Endothelial cell of umbilical vein (primary cell): ENCODE data around the gene RRP8. TPM values are rescaled to one million over a fixed set of nuclear protein-coding genes. Genes with fewer than 3 reads are reported as not detected.

ENCODE experiments used
- BruUV-seq: library from RNA; stranded (reverse); fragments of 400-500 nt; replicated peaks from 2 replicates; lab custom pipeline; 2021; lab: Mats Ljungman, UMichigan
- CTCF ChIA-PET: fragments of 300-600, 350-600 bp; sonication (Branson Sonifier 250); formaldehyde crosslinking; loops from one replicate; lab custom pipeline; 2021; ENCODE audit warnings: antibody characterized with exemption, inconsistent platforms; lab: Charles Lee
- POLR2A ChIA-PET: fragments of 300-600, 350-600 bp; sonication (Branson Sonifier 250); formaldehyde crosslinking; loops from one replicate; lab custom pipeline; 2021; ENCODE audit warnings: antibody characterized with exemption, inconsistent platforms; lab: Charles Lee
- DNase-seq: peaks from one replicate; pipeline ENCODE4 v3.0.0-alpha.2; 2011; ENCODE audit warnings: low read depth, low spot score
- FAIRE-seq: peaks from 2 replicates; lab custom pipeline; 2011; peaks lifted over from hg19 to GRCh38; lab: Jason Lieb, UNC
- H2AFZ ChIP-seq: 2 replicates; pipeline ENCODE4 v1.6.0; 2012; ENCODE audit warnings: low read depth, low read length, control low read depth, inconsistent platforms
- H3K27ac ChIP-seq: 2 replicates; pipeline ENCODE4 v1.5.1; 2011; ENCODE audit warnings: low read depth, mild to moderate bottlenecking, control low read depth, low read length, moderate library complexity; ENCODE audit not compliant: insufficient read depth
- H3K27me3 ChIP-seq, 2 experiments: 2 replicates each; pipeline versions ENCODE4 v1.6.0 to v1.6.1; 2011; ENCODE audit warnings: low read length in 2 of 2, mixed read lengths in 1 of 2; ENCODE audit not compliant: control insufficient read depth in 2 of 2, insufficient read depth in 2 of 2
- H3K36me3 ChIP-seq, 2 experiments: 2 replicates in 1 of 2; 3 replicates in 1 of 2; pipeline ENCODE4 v1.5.1; 2011; ENCODE audit warnings: low read length in 2 of 2, mild to moderate bottlenecking in 1 of 2, moderate library complexity in 1 of 2; ENCODE audit not compliant: control insufficient read depth in 2 of 2, insufficient read depth in 2 of 2; ENCODE audit errors: extremely low read depth in 1 of 2
- H3K4me1 ChIP-seq: 3 replicates; pipeline ENCODE4 v1.5.1; 2011; ENCODE audit warnings: mild to moderate bottlenecking, low read length; ENCODE audit not compliant: control insufficient read depth, insufficient read depth; ENCODE audit errors: extremely low read depth
- H3K4me2 ChIP-seq: 2 replicates; pipeline ENCODE4 v1.6.1; 2011; ENCODE audit warnings: low read length, control low read depth, mixed read lengths; ENCODE audit not compliant: insufficient read depth
- H3K4me3 ChIP-seq, 3 experiments: fragments of 200-600 bp in 1 of 3; sonication (generic), shearing (Covaris generic) in 1 of 3; replicated peaks in 1 of 3; 2 replicates each; pipeline ENCODE4 v1.5.1; 2011 to 2016; ENCODE audit warnings: control low read depth in 3 of 3, low read length in 3 of 3, mild to moderate bottlenecking in 2 of 3, inconsistent platforms in 1 of 3, low read depth in 1 of 3, moderate library complexity in 1 of 3; ENCODE audit not compliant: insufficient read depth in 1 of 3
- H3K79me2 ChIP-seq: 2 replicates; pipeline ENCODE4 v1.6.0; 2012; ENCODE audit warnings: low read length, inconsistent platforms; ENCODE audit not compliant: control insufficient read depth, insufficient read depth
- H3K9ac ChIP-seq: replicated peaks from 2 replicates; pipeline ENCODE3; 2011; ENCODE audit warnings: low read length, control low read depth; ENCODE audit not compliant: insufficient read depth; ENCODE audit errors: extremely low read depth
- H3K9me1 ChIP-seq: replicated peaks from 3 replicates; pipeline ENCODE4 v1.6.0; 2011; ENCODE audit warnings: mild to moderate bottlenecking, low read length; ENCODE audit not compliant: control insufficient read depth, insufficient read depth; ENCODE audit errors: extremely low read depth
- H3K9me3 ChIP-seq: replicated peaks from 2 replicates; pipeline ENCODE4 v1.5.1; 2012; ENCODE audit warnings: low read length, inconsistent platforms; ENCODE audit not compliant: control insufficient read depth, insufficient read depth
- H4K20me1 ChIP-seq: replicated peaks from 2 replicates; pipeline ENCODE3; 2011; ENCODE audit warnings: mild to moderate bottlenecking, low read length; ENCODE audit not compliant: control insufficient read depth, insufficient read depth; ENCODE audit errors: extremely low read depth
- CTCF ChIP-seq, 2 donors: IDR thresholded peaks; 1 replicate in 1 of 2; 2 replicates in 1 of 2; pipeline ENCODE4 v1.5.1; 2011; ENCODE audit warnings: low read length in 2 of 2, mild to moderate bottlenecking in 2 of 2, moderate library complexity in 2 of 2, control low read depth in 1 of 2, inconsistent platforms in 1 of 2, low read depth in 1 of 2; ENCODE audit not compliant: insufficient read depth in 1 of 2; ENCODE audit errors: extremely low read depth in 1 of 2
- EZH2 ChIP-seq: IDR thresholded peaks from 2 replicates; pipeline ENCODE4 v1.6.1; 2012; ENCODE audit warnings: borderline replicate concordance, low read depth, mild to moderate bottlenecking, moderate library complexity, low read length, inconsistent platforms; ENCODE audit not compliant: severe bottlenecking
- FOS ChIP-seq: IDR thresholded peaks from 2 replicates; pipeline ENCODE4 v1.6.1; 2011; ENCODE audit warnings: mild to moderate bottlenecking, low read length, moderate library complexity, borderline replicate concordance; ENCODE audit not compliant: insufficient read depth
- GATA2 ChIP-seq: IDR thresholded peaks from 2 replicates; pipeline ENCODE4 v1.7.0; 2011; ENCODE audit warnings: low read depth, mild to moderate bottlenecking, moderate library complexity, mixed read lengths, low read length; ENCODE audit not compliant: insufficient read length, insufficient read depth
- JUN ChIP-seq: IDR thresholded peaks from 2 replicates; pipeline ENCODE4 v1.6.1; 2011; ENCODE audit warnings: borderline replicate concordance, low read depth; ENCODE audit not compliant: insufficient read length, insufficient read depth
- MAX ChIP-seq: IDR thresholded peaks from 2 replicates; pipeline ENCODE4 v1.6.1; 2011; ENCODE audit not compliant: insufficient read depth, insufficient read length
- MYC ChIP-seq: IDR thresholded peaks from one replicate; pipeline ENCODE4 v1.6.1; 2011; ENCODE audit warnings: mild to moderate bottlenecking, low read depth, low read length
- POLR2A ChIP-seq: IDR thresholded peaks from 2 replicates; pipeline ENCODE4 v1.6.1; 2012; ENCODE audit warnings: low read depth, mild to moderate bottlenecking, control low read depth, low read length
- POLR2AphosphoS5 ChIP-seq: IDR thresholded peaks from 2 replicates; pipeline ENCODE4 v1.6.1; 2012; ENCODE audit warnings: low read depth, mild to moderate bottlenecking, control low read depth, low read length, moderate library complexity; ENCODE audit not compliant: insufficient read depth
- dilution Hi-C: fragments of 300-500 bp; cut with MboI; formaldehyde crosslinking; loops from one replicate; pipeline ENCODE4 v1.15.0; 2019; ENCODE audit warnings: low sequenced_read_pairs; ENCODE audit not compliant: extremely low pct_ligation_motif_present
- intact Hi-C: fragments of 100-400 bp; cut with micrococcal nuclease; formaldehyde crosslinking; loops from one replicate; pipeline ENCODE4 v1.10.0; 2022
- polyA plus RNA-seq, 4 experiments: library from polyadenylated mRNA; depleted of rRNA in 3 of 4; stranded (reverse) in 3 of 4; unstranded in 1 of 4; fragments of >200 nt; gene quantifications; 2 replicates each; pipeline versions ENCODE4 v1.2.1 to v1.2.3, GENCODE V29; 2011 to 2012; ENCODE audit warnings: missing spikeins in 1 of 4
- total RNA-seq: library from RNA; stranded (reverse); gene quantifications from 2 replicates; pipeline ENCODE4 v1.2.3, GENCODE V29; 2021

RRP8 gene
- total and polyA plus RNA-seq, 2 donors (not counting 3 experiments of a cell fraction or from before 2014, with no cell fraction given): 6.4 to 19.4 TPM

- no peaks in the 10 kb centered on the region for H4K20me1 ChIP-seq
- ChIA-PET CTCF (interaction anchor here (1.0 to 2.3 kb wide), 3 partner anchors 12 to 32 kb away, joined by 3 to 9 read pairs (median 6); no protein-coding TSS in a partner anchor), POLR2A (no interaction called here)
- H3K9me1 ChIP-seq: no peaks in the 10 kb centered on the region
- H2AFZ ChIP-seq: no peak overlapping the region
- FAIRE-seq (no peak), DNase-seq (no peak)
- no peak overlapping the region for H3K4me2 ChIP-seq
- H3K79me2 ChIP-seq: no peaks in the 10 kb centered on the region
- H3K36me3 ChIP-seq: no peaks in the 10 kb centered on the region
- TF ChIP-seq JUN (no peak), MAX (no peak), MYC (no peak), EZH2 (no peak), GATA2 (no peak), CTCF (IDR thresholded peaks at IDR 0.05; ENCODE audit: extremely low read depth in 1 of 2, insufficient read depth in 1 of 2, low read depth in 1 of 2, low read length in 2 of 2) (no peak), FOS (no peak), POLR2A (no peak), POLR2AphosphoS5 (no peak)
- H3K9me3 ChIP-seq: no peaks in the 10 kb centered on the region
- H3K4me1 ChIP-seq: no peaks in the 10 kb centered on the region
- H3K4me3 ChIP-seq: no peak overlapping the region
- dilution Hi-C loops (no loop called here), intact Hi-C loops (no loop called here)
- no peaks in the 10 kb centered on the region for H3K27me3 ChIP-seq
- no peak overlapping the region for H3K9ac ChIP-seq
- no peak overlapping the region for H3K27ac ChIP-seq
- BruUV-seq: no TSS peak
These were observed 40.2 kb downstream of the RRP8 start for GRCh38 chr11:6563121-6563619.
